Cardiac muscle cell (in vitro differentiated cells and primary cell): ENCODE measurements around the gene NDUFB11. TPM values are rescaled to one million over a fixed set of nuclear protein-coding genes. Genes with fewer than 3 reads are reported as not detected.

Experiments
- DNase-seq, 2 donors: peaks; one replicate each; pipeline versions ENCODE4 v3.0.0 to v3.0.0-alpha.2; 2010 to 2017; ENCODE audit warnings: low read depth in 1 of 2, low spot score in 1 of 2
- H3K27ac ChIP-seq: fragments of 200-600 bp; sonication (generic); 2 replicates; pipeline ENCODE4 v1.5.1; 2016
- H3K27me3 ChIP-seq: fragments of 200-600 bp; sonication (generic); 2 replicates; pipeline ENCODE4 v1.6.0; 2016; ENCODE audit warnings: control low read depth
- H3K36me3 ChIP-seq: fragments of 200-600 bp; sonication (generic); 2 replicates; pipeline ENCODE4 v1.5.1; 2016; ENCODE audit warnings: control low read depth
- H3K4me1 ChIP-seq: fragments of 200-600 bp; sonication (generic); 2 replicates; pipeline ENCODE4 v1.8.1; 2017; ENCODE audit warnings: low read depth, mild to moderate bottlenecking, mixed run types
- H3K4me3 ChIP-seq: fragments of 200-600 bp; sonication (generic); 2 replicates; pipeline ENCODE4 v1.5.1; 2016; ENCODE audit warnings: mild to moderate bottlenecking
- H3K9me3 ChIP-seq: fragments of 200-600 bp; sonication (generic); 2 replicates; pipeline ENCODE4 v1.5.1; 2017; ENCODE audit warnings: low read depth, mild to moderate bottlenecking, control low read depth
- CTCF ChIP-seq: IDR thresholded peaks from 2 replicates; pipeline ENCODE4 v1.5.1; 2012; ENCODE audit warnings: low read depth, mild to moderate bottlenecking, low read length
- polyA plus RNA-seq: library from polyadenylated mRNA; unstranded; fragments of >200 nt; fragmentation: Nextera tagmentation; extraction: Ambion mirVana; gene quantifications from 2 replicates; pipeline ENCODE4 v1.2.1, GENCODE V29; 2016
- total RNA-seq: library from RNA; depleted of rRNA; stranded (reverse); fragments of >200 nt; gene quantifications from 2 replicates; pipeline ENCODE4 v1.2.3, GENCODE V29; 2016

Gene NDUFB11
- total and polyA plus RNA-seq, 2 experiments from 2014 or later: 87.2 to 269 TPM

GRCh38 chrX:47190445-47191269 is 46.2 kb upstream of the NDUFB11 start:
- peak; percentile 95 to 96 for DNase-seq
- no peak overlapping the region for H3K27ac ChIP-seq
- H3K27me3 ChIP-seq: peaks cover 7% of the 10 kb centered on the region

GRCh38 chrX:47189906-47190305 is 45.4 kb upstream of the NDUFB11 start:
- DNase-seq: no peak
- no peak for TF ChIP-seq CTCF
- H3K4me3 ChIP-seq: no peak overlapping the region
- H3K36me3 ChIP-seq: no peaks in the 10 kb centered on the region
- no peak overlapping the region for H3K27ac ChIP-seq
- H3K4me1 ChIP-seq: peaks cover 6% of the 10 kb centered on the region
- no peaks in the 10 kb centered on the region for H3K9me3 ChIP-seq
- H3K27me3 ChIP-seq: peaks cover 7% of the 10 kb centered on the region

More at GRCh38 chrX:47190445-47191269, 46.2 kb upstream of the NDUFB11 start:
- Histone ChIP-seq H3K4me1 (peaks cover 12% of the 10 kb centered on the region), H3K36me3 (no peaks in the 10 kb centered on the region), H3K9me3 (no peaks in the 10 kb centered on the region), H3K4me3 (peak overlapping the region; percentile 37)
- TF ChIP-seq CTCF: no peak

GRCh38 chrX:47187106-47187677 is 42.7 kb upstream of the NDUFB11 start:
- peaks cover 7% of the 10 kb centered on the region for H3K27me3 ChIP-seq
- no peak for DNase-seq
- no peaks in the 10 kb centered on the region for H3K4me1 ChIP-seq
- no peak overlapping the region for H3K4me3 ChIP-seq
- no peaks in the 10 kb centered on the region for H3K9me3 ChIP-seq
- TF ChIP-seq CTCF: no peak
- no peak overlapping the region for H3K27ac ChIP-seq
- no peaks in the 10 kb centered on the region for H3K36me3 ChIP-seq

- H3K4me1 ChIP-seq: no peaks in the 10 kb centered on the region
- H3K4me3 ChIP-seq: no peak overlapping the region
- TF ChIP-seq CTCF: no peak
- no peaks in the 10 kb centered on the region for H3K36me3 ChIP-seq
- H3K9me3 ChIP-seq: no peaks in the 10 kb centered on the region
- DNase-seq: no peak
- peaks cover under 1% of the 10 kb centered on the region for H3K27me3 ChIP-seq
- no peak overlapping the region for H3K27ac ChIP-seq
Measured at GRCh38 chrX:47186096-47186740, 41.7 kb upstream of the NDUFB11 start.

GRCh38 chrX:47185241-47185640 is 40.7 kb upstream of the NDUFB11 start:
- Histone ChIP-seq H3K4me1 (no peaks in the 10 kb centered on the region), H3K36me3 (no peaks in the 10 kb centered on the region), H3K4me3 (no peak overlapping the region), H3K9me3 (no peaks in the 10 kb centered on the region), H3K27ac (no peak overlapping the region), H3K27me3 (no peaks in the 10 kb centered on the region)
- TF ChIP-seq CTCF: no peak
- DNase-seq: no peak
